H9 (cell line): ENCODE data around the gene TCF7L2. TPM values are rescaled to one million over a fixed set of nuclear protein-coding genes. Genes with fewer than 3 reads are reported as not detected.

Experiments
- DNase-seq: peaks from one replicate; pipeline ENCODE4 v3.0.0-alpha.2; 2017
- H2AFZ ChIP-seq: one replicate; pipeline ENCODE4 v1.6.1; 2013; ENCODE audit warnings: mild to moderate bottlenecking, low read length, control low read depth, moderate library complexity
- H2AK5ac ChIP-seq: 2 replicates; pipeline ENCODE4 v1.6.1; 2013; ENCODE audit warnings: low read length, control low read depth, mixed read lengths; ENCODE audit not compliant: insufficient read length
- H2BK120ac ChIP-seq: one replicate; pipeline ENCODE4 v1.6.1; 2013; ENCODE audit warnings: low read depth, mild to moderate bottlenecking, low read length, control low read depth, inconsistent platforms; ENCODE audit not compliant: poor library complexity, severe bottlenecking
- H2BK12ac ChIP-seq: 2 replicates; pipeline ENCODE4 v1.6.1; 2013; ENCODE audit warnings: low read length, control low read depth, mixed read lengths, low read depth; ENCODE audit not compliant: insufficient read length
- H2BK15ac ChIP-seq: 2 replicates; pipeline ENCODE4 v1.6.1; 2013; ENCODE audit warnings: low read depth, low read length, control low read depth
- H2BK20ac ChIP-seq: one replicate; pipeline ENCODE4 v1.6.1; 2013; ENCODE audit warnings: low read depth, mild to moderate bottlenecking, low read length, control low read depth, inconsistent platforms; ENCODE audit not compliant: poor library complexity, severe bottlenecking
- H2BK5ac ChIP-seq: 2 replicates; pipeline ENCODE4 v1.6.1; 2013; ENCODE audit warnings: low read length, control low read depth, mixed read lengths; ENCODE audit not compliant: insufficient read length
- H3K14ac ChIP-seq: 2 replicates; pipeline ENCODE4 v1.6.1; 2013; ENCODE audit warnings: low read length, control low read depth; ENCODE audit not compliant: insufficient read depth
- H3K18ac ChIP-seq: 2 replicates; pipeline ENCODE4 v1.6.1; 2013; ENCODE audit warnings: low read depth, mild to moderate bottlenecking, mixed read lengths, low read length, control low read depth; ENCODE audit not compliant: insufficient read length
- H3K23ac ChIP-seq: 2 replicates; pipeline ENCODE4 v1.6.1; 2013; ENCODE audit warnings: low read length, control low read depth, mixed read lengths, low read depth; ENCODE audit not compliant: insufficient read length
- H3K23me2 ChIP-seq: 2 replicates; pipeline ENCODE4 v1.6.1; 2013; ENCODE audit warnings: low read depth, mild to moderate bottlenecking, mixed read lengths, low read length, control low read depth; ENCODE audit not compliant: insufficient read length, poor library complexity, severe bottlenecking
- H3K27ac ChIP-seq: 2 replicates; pipeline ENCODE4 v1.5.1; 2013; ENCODE audit warnings: low read length, control low read depth, mixed read lengths, low read depth; ENCODE audit not compliant: insufficient read length
- H3K27me3 ChIP-seq: 2 replicates; pipeline ENCODE4 v1.6.1; 2013; ENCODE audit warnings: low read length, control low read depth, inconsistent platforms; ENCODE audit not compliant: insufficient read depth
- H3K4ac ChIP-seq: 2 replicates; pipeline ENCODE4 v1.6.1; 2013; ENCODE audit warnings: low read depth, mild to moderate bottlenecking, control low read depth, inconsistent platforms, low read length, moderate library complexity
- H3K4me1 ChIP-seq: 2 replicates; pipeline ENCODE4 v1.6.1; 2013; ENCODE audit warnings: low read length, control low read depth, inconsistent platforms; ENCODE audit not compliant: insufficient read depth
- H3K4me2 ChIP-seq: 2 replicates; pipeline ENCODE4 v1.6.1; 2013; ENCODE audit warnings: low read length, control low read depth, mixed read lengths; ENCODE audit not compliant: insufficient read length, insufficient read depth
- H3K56ac ChIP-seq: 2 replicates; pipeline ENCODE4 v1.6.1; 2013; ENCODE audit warnings: low read depth, mild to moderate bottlenecking, mixed read lengths, low read length, control low read depth; ENCODE audit not compliant: insufficient read length
- H3K79me1 ChIP-seq: 2 replicates; pipeline ENCODE4 v1.6.1; 2013; ENCODE audit warnings: low read depth, mild to moderate bottlenecking, moderate library complexity, low read length, control low read depth, inconsistent platforms; ENCODE audit not compliant: insufficient read depth, poor library complexity, severe bottlenecking
- H3K79me2 ChIP-seq: 2 replicates; pipeline ENCODE4 v1.6.1; 2013; ENCODE audit warnings: low read length, control low read depth, inconsistent platforms; ENCODE audit not compliant: insufficient read depth
- H3K9ac ChIP-seq: 2 replicates; pipeline ENCODE4 v1.6.1; 2013; ENCODE audit warnings: low read length, control low read depth, mixed read lengths; ENCODE audit not compliant: insufficient read length; ENCODE audit errors: extremely low read depth
- H3K9me3 ChIP-seq: one replicate; pipeline ENCODE4 v1.6.1; 2013; ENCODE audit warnings: low read depth, low read length, inconsistent platforms; ENCODE audit not compliant: control insufficient read depth
- H3T11ph ChIP-seq: one replicate; pipeline ENCODE4 v1.6.1; 2013; ENCODE audit warnings: mild to moderate bottlenecking, low read length, control low read depth, inconsistent platforms
- H4K20me1 ChIP-seq: one replicate; pipeline ENCODE4 v1.6.1; 2013; ENCODE audit not compliant: control insufficient read depth, insufficient read length, insufficient read depth
- H4K5ac ChIP-seq: 2 replicates; pipeline ENCODE4 v1.6.1; 2013; ENCODE audit warnings: low read depth, mild to moderate bottlenecking, mixed read lengths, low read length, control low read depth; ENCODE audit not compliant: insufficient read length
- H4K8ac ChIP-seq: replicated peaks from 2 replicates; pipeline ENCODE4 v1.6.1; 2013; ENCODE audit warnings: low read length, control low read depth, mixed read lengths, low read depth; ENCODE audit not compliant: insufficient read length
- H4K91ac ChIP-seq: 2 replicates; pipeline ENCODE4 v1.6.1; 2013; ENCODE audit warnings: low read depth, mild to moderate bottlenecking, moderate library complexity, mixed read lengths, low read length, control low read depth; ENCODE audit not compliant: insufficient read length
- H3K27ac Mint-ChIP-seq, 3 experiments: 2 replicates in 2 of 3; 3 replicates in 1 of 3; pipeline ENCODE4 v1.8.0; 2020 to 2021; ENCODE audit warnings: mixed read lengths in 3 of 3, mild to moderate bottlenecking in 1 of 3, moderate library complexity in 1 of 3
- H3K27me3 Mint-ChIP-seq: 2 replicates; pipeline ENCODE4 v1.8.0; 2021; ENCODE audit warnings: low read depth, mild to moderate bottlenecking, moderate library complexity, mixed read lengths
- H3K36me3 Mint-ChIP-seq, 3 experiments: 2 replicates in 2 of 3; 3 replicates in 1 of 3; pipeline ENCODE4 v1.8.0; 2020 to 2021; ENCODE audit warnings: low read depth in 3 of 3, mixed read lengths in 3 of 3; ENCODE audit not compliant: insufficient read depth in 1 of 3
- H3K4me1 Mint-ChIP-seq, 2 experiments: 2 replicates each; pipeline ENCODE4 v1.8.0; 2020; ENCODE audit warnings: mixed read lengths in 2 of 2
- H3K4me3 Mint-ChIP-seq, 2 experiments: 2 replicates in 1 of 2; 3 replicates in 1 of 2; pipeline ENCODE4 v1.8.0; 2020 to 2021; ENCODE audit warnings: mild to moderate bottlenecking in 2 of 2, mixed read lengths in 2 of 2, moderate library complexity in 1 of 2
- H3K9me3 Mint-ChIP-seq, 2 experiments: 2 replicates in 1 of 2; 3 replicates in 1 of 2; pipeline ENCODE4 v1.8.0; 2020; ENCODE audit warnings: mild to moderate bottlenecking in 2 of 2, mixed read lengths in 2 of 2, moderate library complexity in 1 of 2
- WGBS: extraction: QIAGEN DNeasy Blood & Tissue Kit; methylation state at CpG from one replicate; pipeline ENCODE4 v1.1.7; 2013; ENCODE audit warnings: missing lambda C conversion rate, low lambda C conversion rate, mixed read lengths; ENCODE audit not compliant: insufficient read length; ENCODE audit errors: extremely low coverage; 5-methylcytosine and 5-hydroxymethylcytosine counted together
- total RNA-seq: library from RNA; stranded (reverse); gene quantifications from 2 replicates; pipeline ENCODE4 v1.2.1, GENCODE V29; 2021
- TF ChIP-seq, protein P1 (sequence below): fragments of 200-600 bp; sonication (generic); conservative IDR thresholded peaks from 3 replicates; pipeline ENCODE4 v1.8.0; 2021; ENCODE audit warnings: antibody characterized with exemption, mild to moderate bottlenecking

Gene TCF7L2
- total RNA-seq, 1 experiment from 2014 or later: 71.1 TPM

DNA sequence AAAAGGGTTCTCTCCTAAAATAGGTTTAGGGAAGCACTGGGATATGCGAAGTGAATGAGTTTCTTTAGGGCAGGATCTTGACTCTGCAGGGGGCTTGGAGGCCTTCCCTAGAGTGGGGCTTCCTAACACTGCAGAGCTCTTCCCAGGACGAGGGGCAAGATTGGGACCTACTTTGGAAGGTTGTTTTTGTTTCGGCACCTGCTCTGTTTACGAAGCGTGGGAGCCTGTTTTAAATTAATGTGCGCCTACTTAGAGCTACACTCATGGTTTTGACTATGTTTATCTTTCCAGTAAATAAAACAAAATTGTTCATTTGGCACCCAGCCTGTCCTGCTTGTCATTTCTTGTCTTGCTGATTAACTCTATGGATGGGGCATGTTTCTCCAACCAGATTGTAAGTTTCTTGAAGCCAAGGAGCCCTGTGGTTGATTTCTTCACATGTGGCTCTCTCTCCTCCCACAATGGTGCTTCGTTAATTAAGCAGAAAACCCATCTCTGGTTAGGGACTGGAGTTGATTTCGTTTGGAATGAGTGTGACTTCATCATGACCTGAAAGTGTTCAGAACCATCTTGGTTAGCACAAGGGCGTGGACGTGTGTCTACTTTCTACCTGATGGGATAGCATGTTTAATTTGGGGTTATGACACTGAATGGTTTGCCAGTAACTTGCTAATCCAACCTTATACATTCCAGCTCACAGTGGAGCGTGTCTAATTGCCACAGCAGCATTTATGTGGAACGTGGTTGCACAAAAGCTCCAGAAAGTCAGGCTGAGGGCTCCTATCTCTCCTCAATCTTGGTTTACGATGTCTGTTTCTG is 98.1 kb downstream of the TCF7L2 start:
- H3K4me3 Mint-ChIP-seq: peak overlapping the region in 1 of 2 experiments; percentile 27; a peak in 2 of 5 replicates
- Histone ChIP-seq H3K23ac (no peak overlapping the region), H3K9me3 (no peaks in the 10 kb centered on the region), H3K27me3 (no peaks in the 10 kb centered on the region), H3K79me1 (peaks cover 11% of the 10 kb centered on the region), H2AK5ac (no peak overlapping the region), H3K4ac (no peak overlapping the region), H4K20me1 (no peaks in the 10 kb centered on the region), H2BK20ac (no peak overlapping the region), H4K5ac (no peak overlapping the region), H3K4me1 (peaks cover 25% of the 10 kb centered on the region), H3K4me2 (no peak overlapping the region), H3K18ac (no peak overlapping the region), H4K8ac (no peak overlapping the region), H3K9ac (no peak overlapping the region), H3K14ac (no peak overlapping the region), H2BK12ac (no peak overlapping the region), H2BK15ac (no peak overlapping the region), H3K27ac (no peak overlapping the region), H2BK5ac (no peak overlapping the region), H3T11ph (no peak overlapping the region), H2BK120ac (no peak overlapping the region), H3K23me2 (no peaks in the 10 kb centered on the region), H3K79me2 (peaks cover 19% of the 10 kb centered on the region; the same call in 1 of the 2 replicates), H2AFZ (no peak overlapping the region), H4K91ac (no peak overlapping the region), H3K56ac (no peak overlapping the region)
- no peak for DNase-seq
- no CpG with 5 or more reads among the region's 13 CpGs for WGBS
- TF ChIP-seq, protein P1, sequence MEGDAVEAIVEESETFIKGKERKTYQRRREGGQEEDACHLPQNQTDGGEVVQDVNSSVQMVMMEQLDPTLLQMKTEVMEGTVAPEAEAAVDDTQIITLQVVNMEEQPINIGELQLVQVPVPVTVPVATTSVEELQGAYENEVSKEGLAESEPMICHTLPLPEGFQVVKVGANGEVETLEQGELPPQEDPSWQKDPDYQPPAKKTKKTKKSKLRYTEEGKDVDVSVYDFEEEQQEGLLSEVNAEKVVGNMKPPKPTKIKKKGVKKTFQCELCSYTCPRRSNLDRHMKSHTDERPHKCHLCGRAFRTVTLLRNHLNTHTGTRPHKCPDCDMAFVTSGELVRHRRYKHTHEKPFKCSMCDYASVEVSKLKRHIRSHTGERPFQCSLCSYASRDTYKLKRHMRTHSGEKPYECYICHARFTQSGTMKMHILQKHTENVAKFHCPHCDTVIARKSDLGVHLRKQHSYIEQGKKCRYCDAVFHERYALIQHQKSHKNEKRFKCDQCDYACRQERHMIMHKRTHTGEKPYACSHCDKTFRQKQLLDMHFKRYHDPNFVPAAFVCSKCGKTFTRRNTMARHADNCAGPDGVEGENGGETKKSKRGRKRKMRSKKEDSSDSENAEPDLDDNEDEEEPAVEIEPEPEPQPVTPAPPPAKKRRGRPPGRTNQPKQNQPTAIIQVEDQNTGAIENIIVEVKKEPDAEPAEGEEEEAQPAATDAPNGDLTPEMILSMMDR: no peak
- peaks cover 92 to 95% of the 10 kb centered on the region in 2 experiments for H3K4me1 Mint-ChIP-seq
- peak overlapping the region; percentile 83 to 94 (median 85) for H3K27ac Mint-ChIP-seq
- no peaks in the 10 kb centered on the region for H3K27me3 Mint-ChIP-seq
- H3K36me3 Mint-ChIP-seq: peaks cover 19 to 23% (median 20%) of the 10 kb centered on the region in 3 experiments
- no peaks in the 10 kb centered on the region; a peak in 1 of 5 replicates for H3K9me3 Mint-ChIP-seq
